ENCODE data around the gene PLK5.

Gene PLK5

GRCh38 chr19:1555487-1556389 is 31.9 kb downstream of the PLK5 start:
- DNase-seq (ENCODE audit: low read depth): no peak
- TF ChIP-seq POLR2A (IDR thresholded peaks at IDR 0.05; ENCODE audit: extremely low read depth, insufficient read length) (no peak), CTCF (IDR thresholded peaks at IDR 0.05; ENCODE audit: low read depth, low read length) (no peak), MYC (IDR thresholded peaks at IDR 0.05; ENCODE audit: low read depth, low read length) (no peak), MAX (IDR thresholded peaks at IDR 0.05; ENCODE audit: low read depth, low read length) (no peak)
- H3K4me3 ChIP-seq (ENCODE audit: low read depth, low read length): no peak overlapping the region

DNA sequence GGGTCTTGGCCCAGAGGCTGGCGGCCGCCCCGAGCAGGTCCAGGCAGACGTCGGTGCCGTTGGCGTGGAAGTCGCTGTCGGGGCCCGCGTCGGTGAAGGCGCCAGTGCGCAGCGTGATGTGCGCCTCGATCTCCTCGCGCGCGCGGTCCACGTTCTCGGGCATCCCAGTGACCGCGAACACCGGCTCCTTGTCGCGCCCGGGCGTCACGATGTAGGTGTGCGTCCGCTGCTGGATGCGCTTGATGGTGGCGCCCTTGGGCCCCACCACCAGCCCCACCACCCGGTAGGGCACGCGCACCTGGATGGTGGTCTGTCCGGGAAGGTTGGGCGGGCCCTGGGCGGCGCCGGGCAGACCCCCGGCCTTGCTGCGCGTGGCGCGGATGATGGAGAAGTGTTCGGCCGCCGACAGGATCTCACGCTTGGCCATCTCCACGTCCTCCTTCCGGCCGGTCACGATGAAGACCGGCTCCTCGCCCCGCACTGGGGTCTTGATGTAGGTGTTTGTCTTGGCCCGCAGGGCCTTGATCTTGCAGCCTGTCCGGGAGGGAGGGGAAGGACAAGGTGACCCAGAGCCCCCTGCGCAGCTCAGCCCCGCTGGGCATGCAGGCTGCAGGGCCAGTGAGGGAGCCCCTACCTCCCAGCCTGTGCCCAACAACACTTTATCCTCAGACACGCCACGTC is 32.7 kb downstream of the PLK5 start:
- TF ChIP-seq POLR2A (IDR thresholded peaks at IDR 0.05; ENCODE audit: extremely low read depth, insufficient read length) (no peak), CTCF (IDR thresholded peaks at IDR 0.05; ENCODE audit: low read depth, low read length) (no peak), MYC (IDR thresholded peaks at IDR 0.05; ENCODE audit: low read depth, low read length) (no peak), MAX (IDR thresholded peaks at IDR 0.05; ENCODE audit: low read depth, low read length) (no peak)
- no peak for DNase-seq (ENCODE audit: low read depth)
- H3K4me3 ChIP-seq (ENCODE audit: low read depth, low read length): no peak overlapping the region

DNA sequence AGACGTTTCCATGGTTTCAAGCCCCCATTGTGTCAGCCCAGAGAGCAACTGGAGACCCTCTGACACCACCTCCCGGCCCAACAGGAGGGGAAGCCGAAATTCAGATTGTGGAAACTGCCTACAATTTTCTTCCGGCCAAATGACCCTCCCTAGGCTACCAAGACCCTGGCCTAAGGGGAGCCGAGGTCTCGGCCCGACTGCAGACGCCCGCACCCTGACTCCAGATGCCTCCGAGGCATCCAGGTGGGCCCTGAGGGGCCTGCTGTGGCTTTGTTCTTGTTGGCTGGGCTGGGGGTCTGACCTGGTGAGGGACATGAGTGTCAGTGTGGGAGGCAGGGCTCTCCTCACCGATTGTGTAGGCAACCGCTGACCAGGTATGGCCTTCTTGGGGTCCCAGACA is 34.7 kb downstream of the PLK5 start:
- TF ChIP-seq CTCF (IDR thresholded peaks at IDR 0.05; ENCODE audit: low read depth, low read length): no peak
- no peak for TF ChIP-seq MAX (IDR thresholded peaks at IDR 0.05; ENCODE audit: low read depth, low read length)
- TF ChIP-seq POLR2A (IDR thresholded peaks at IDR 0.05; ENCODE audit: extremely low read depth, insufficient read length): no peak
- TF ChIP-seq MYC (IDR thresholded peaks at IDR 0.05; ENCODE audit: low read depth, low read length): no peak
- DNase-seq (ENCODE audit: low read depth): no peak
- H3K4me3 ChIP-seq (ENCODE audit: low read depth, low read length): no peak overlapping the region

- H3K4me3 ChIP-seq (ENCODE audit: low read depth, low read length): no peak overlapping the region
- DNase-seq (ENCODE audit: low read depth): peak; percentile 26
- TF ChIP-seq POLR2A (IDR thresholded peaks at IDR 0.05; ENCODE audit: extremely low read depth, insufficient read length): no peak
- no peak for TF ChIP-seq CTCF (IDR thresholded peaks at IDR 0.05; ENCODE audit: low read depth, low read length)
- TF ChIP-seq MYC (IDR thresholded peaks at IDR 0.05; ENCODE audit: low read depth, low read length): no peak
- TF ChIP-seq MAX (IDR thresholded peaks at IDR 0.05; ENCODE audit: low read depth, low read length): no peak
Measured at GRCh38 chr19:1560286-1560882, 36.5 kb downstream of the PLK5 start.

GRCh38 chr19:1561236-1561842 is 37.5 kb downstream of the PLK5 start:
- H3K4me3 ChIP-seq (ENCODE audit: low read depth, low read length): no peak overlapping the region
- DNase-seq (ENCODE audit: low read depth): no peak
- TF ChIP-seq MAX (IDR thresholded peaks at IDR 0.05; ENCODE audit: low read depth, low read length) (no peak), POLR2A (IDR thresholded peaks at IDR 0.05; ENCODE audit: extremely low read depth, insufficient read length) (no peak), CTCF (IDR thresholded peaks at IDR 0.05; ENCODE audit: low read depth, low read length) (no peak), MYC (IDR thresholded peaks at IDR 0.05; ENCODE audit: low read depth, low read length) (no peak)

Data from NB4 (cell line).